Fibroblast of upper back skin (primary cell): ENCODE measurements around the gene BIN2.
"Not testable (repeated sequence)": the region's sequence is repeated elsewhere in the genome, so short reads cannot be mapped to it uniquely, and the experiment has no call there.

Source experiments
- DNase-seq: peaks from one replicate; pipeline ENCODE4 v3.0.0-alpha.2; 2013

BIN2 gene

DNA sequence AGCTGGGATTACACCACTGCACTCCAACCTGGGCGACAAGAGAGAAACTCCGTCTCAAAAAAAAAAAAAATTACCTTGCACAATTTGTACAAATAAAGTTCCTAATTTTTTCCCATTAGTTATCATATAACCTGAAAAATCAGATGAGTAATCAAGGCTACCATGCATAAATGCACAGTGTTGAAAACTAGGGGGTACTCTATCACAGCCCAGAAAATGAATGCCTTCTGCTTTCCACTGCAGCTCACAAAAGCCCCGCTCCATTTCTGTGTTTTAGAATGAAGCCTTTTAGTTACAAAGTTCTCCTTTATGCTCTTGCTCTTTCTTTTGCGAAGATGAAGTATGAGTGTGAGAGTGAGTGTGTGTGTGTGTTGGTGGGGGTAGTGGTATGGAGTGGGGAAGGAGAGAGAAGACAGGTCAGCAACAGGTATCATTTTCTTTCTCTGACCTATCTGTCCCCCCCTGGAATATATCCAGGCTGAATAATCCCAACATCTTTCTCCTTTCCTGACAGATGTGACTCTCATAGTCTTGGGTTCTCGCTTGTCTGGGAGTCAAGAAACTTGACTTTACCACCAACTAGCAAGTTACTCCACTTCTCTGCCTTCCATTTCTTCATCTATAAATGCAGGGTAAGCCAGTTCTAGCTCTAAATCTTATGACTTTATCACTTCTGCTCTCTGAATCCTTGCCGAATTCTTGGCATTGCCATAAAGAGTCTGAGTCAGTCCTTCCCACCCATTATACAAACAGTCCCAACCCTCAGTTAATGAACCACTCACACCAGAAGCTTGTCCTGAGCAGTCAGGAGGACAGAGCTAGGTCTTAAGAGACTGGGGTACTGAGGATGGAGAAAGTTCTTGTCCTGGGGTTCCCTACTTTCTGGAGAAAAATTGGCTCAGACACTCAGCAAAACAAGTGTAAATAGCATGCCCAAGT lies 16.1 kb downstream of the BIN2 start:
- peak; percentile 73 for DNase-seq

DNA sequence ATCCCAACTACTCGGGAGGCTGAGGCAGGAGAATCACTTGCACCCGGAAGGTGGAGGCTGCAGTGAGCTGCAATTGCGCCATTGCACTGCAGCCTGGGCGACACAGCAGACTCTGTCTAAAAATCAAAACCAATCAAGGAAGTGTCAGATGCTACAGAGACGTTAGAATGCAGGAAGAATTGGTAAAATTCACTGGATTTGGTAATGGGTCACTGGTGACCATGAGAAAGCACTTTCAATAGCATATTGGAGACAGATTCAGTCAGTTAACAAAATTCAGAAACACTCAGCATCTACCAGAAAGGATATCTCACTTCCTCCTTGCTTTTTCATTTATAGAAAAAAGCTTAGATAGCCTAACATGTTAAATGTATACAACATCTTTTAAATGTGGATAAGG lies 17.5 kb downstream of the BIN2 start:
- no peak for DNase-seq

DNA sequence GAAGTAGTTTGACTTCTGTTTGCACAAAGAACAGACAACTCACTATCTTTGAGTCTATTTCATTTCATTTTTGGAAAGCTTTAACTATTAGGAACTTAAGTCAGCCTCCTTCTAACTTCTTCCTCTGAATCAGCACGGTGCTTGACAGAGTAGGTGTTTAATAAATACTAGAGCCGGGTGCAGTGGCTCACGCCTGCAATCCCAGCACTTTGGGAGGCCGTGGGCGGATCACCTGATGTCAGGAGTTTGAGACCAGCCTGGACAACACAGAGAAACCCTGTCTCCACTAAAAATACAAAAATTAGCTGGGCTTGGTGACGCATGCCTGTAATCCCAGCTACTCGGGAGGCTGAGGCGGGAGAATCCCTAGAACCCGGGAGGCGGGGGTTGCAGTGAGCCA lies 23.2 kb downstream of the BIN2 start:
- not testable (repeated sequence) for DNase-seq

DNA sequence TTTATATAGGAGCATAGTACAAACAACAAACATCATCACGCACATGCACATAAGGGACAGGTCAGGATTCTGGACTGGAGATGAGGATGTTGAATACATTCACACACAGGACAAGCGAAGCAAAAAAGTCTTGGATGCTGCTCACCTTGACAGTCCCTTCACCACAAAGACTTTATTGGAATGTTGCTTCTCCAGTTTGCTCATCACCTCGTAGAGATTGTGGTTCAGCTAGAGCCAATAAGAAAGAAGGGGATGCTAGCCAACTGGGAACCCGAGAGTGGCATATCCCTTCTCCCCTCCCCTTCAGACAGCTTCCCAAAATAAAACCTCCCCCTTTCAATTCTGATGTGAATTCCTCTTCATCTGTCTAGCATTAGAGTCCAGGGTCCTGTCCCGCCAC lies 28.3 kb downstream of the BIN2 start:
- no peak for DNase-seq

DNA sequence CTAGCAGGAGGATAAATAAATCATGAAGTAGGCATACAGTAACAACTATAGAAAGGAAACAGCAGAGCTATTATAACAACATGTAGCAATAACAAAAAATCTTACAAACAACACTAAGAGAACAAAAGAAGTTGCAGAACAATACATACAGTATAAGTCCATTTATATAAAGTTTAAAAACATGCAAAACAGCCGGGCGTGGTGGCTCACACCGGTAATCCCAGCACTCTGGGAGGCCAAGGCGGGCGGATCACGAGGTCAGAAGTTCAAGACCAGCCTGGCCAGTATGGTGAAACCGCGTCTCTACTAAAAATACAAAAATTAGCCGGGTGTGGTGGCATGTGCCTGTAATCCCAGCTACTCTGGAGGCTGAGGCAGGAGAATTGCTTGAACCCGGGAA lies 29.9 kb downstream of the BIN2 start:
- DNase-seq = not testable (repeated sequence)

DNA sequence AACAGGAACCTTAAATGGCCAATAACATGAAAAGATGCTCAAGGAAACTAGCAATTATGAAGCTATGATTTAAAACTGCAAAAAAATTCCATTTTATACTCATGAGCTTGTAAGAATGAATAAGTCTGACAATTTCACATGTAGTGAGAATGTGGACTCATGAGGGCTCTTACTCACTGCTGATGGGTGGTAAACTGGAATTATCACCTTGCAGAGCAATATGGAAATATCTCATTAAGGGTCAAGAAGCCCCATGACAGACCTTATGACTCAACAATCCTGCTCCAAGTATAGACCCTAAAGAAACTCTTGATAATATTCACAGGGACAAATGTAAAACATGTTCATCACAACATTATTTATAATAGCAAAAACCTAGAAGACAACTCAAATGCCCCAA lies 30.3 kb downstream of the BIN2 start:
- DNase-seq = peak; percentile 9

DNA sequence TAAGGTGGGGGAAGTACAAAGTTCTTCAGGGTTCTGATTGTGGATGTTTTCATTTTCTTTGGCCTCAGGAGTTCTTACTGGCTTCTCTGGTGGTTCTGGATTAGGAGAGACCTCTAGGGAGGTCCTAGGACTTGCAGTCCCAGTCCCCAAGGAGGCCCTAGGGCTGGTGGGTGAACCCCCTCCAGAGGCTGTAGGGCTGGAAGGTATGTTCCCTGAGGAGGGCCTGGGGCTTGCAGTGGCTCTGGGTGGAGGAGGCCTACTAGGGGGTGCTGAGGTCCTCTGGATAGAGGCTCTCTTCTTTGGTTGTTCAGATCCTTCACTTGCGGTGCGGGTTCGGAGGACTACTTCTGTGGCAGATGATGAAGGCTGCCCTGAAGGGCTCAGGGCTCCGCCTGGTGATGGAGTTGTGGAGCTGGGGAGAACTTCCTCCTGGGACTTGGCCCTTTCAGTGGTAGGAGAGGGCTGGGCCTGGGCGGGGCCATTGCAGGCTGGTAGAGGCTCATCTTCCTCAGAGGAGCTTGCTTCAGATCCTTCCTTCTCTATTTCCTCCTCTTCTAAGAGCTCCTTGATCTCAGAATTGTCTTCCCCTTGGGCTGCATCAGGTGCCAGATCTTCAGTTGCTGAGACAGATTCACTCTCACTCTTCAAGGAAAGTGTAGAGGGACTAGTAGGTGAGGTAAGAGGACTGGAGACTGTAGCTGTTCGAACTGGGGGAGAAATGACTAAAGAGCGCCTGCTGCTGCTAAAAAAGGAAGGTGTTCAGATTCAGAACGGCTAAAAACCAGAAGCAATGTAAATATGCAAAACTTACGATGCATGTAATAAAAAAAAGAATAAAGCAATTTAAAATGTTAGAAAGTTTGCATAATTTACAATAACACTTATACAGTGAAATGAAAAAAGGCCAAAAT lies 32.1 kb downstream of the BIN2 start:
- DNase-seq = not testable (repeated sequence)

DNA sequence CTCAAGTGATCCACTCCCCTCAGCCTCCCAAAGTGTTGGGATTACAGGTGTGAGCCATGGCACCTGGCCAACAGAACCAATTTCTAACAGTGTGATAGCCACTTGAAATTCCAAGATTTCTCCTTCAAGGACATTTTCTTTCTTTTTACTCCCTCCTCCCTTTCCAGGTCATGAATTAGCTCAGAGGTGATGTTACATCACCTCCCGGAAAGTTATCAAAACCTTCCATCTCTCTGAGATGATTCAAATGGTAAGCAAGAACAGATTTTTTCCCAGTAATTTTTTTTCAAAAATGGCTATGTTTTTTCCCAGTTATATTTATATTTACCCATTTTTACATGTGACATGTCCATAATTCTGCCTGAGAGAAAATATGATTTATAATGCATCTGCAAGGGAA lies 38.1 kb downstream of the BIN2 start:
- no peak for DNase-seq

DNA sequence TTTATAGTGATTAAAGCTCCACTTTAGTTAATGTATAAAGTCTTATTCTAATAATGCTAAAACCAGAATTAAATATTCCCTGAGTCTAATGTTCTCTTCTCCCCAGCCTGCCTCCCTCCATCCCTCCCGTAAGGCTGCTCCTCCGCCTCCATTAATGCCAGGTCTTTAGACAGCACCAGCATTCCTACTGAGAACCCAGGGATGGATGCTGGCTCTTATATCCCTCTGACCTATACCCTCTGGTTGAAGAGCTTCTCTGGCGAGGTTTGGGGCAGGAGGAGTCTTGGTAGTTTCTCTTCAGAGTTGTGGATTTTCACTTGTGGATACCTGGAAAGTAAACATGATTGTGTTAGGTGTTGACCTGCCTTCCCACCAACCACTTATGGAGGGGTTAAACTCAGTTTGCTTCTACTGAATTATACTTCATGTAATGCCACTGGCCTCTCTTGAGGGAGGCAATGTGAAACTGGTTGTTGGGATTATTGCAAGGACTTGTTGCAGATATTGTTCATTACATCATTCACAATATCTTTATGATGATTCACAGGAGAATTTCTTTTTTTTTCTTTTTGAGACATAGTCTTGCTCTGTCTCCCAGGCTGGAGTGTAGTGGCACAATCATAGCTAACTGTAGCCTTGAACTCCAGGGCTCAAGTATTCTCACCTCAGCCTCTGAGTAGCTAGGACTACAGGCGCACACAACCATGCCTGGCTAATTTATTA lies 42.6 kb downstream of the BIN2 start:
- peak; percentile 64 for DNase-seq

DNA sequence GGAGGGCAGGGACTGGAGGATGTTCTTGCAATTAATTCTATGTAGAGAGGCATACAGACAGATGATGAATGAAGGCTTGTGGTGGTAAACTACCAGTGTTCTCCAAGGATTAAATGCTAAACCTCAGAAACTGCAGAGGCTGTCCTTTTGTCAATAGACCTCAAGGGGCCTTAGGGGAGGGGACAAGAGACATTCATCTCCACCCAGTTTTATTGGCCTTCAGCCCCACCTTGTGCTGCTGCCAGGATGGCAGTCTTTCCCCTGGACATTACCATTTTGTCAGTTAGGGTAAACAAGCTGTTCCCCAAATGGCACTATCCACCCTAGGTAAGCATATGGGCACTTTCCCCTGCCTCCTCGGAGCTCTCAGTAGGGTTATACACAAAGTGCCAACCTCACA lies 48.9 kb downstream of the BIN2 start:
- DNase-seq = no peak

DNA sequence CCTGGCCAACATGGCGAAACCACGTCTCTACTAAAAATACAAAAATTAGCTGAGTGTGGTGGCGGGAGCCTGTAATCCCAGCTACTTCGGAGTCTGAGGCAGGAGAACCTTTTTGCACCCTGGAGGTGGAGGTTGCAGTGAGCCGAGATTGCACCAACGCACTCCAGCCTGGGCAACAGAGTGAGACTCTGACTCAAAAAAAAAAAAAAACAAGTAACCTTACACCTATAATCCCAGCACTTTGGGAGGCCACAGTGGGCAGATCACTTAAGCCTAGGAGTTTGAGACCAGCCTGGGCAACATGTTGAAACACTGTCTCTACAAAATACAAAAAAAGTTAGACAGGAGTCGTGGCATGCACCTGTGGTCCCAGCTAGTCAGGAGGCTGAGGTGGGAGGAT lies 51.2 kb downstream of the BIN2 start:
- DNase-seq = not testable (repeated sequence)

DNA sequence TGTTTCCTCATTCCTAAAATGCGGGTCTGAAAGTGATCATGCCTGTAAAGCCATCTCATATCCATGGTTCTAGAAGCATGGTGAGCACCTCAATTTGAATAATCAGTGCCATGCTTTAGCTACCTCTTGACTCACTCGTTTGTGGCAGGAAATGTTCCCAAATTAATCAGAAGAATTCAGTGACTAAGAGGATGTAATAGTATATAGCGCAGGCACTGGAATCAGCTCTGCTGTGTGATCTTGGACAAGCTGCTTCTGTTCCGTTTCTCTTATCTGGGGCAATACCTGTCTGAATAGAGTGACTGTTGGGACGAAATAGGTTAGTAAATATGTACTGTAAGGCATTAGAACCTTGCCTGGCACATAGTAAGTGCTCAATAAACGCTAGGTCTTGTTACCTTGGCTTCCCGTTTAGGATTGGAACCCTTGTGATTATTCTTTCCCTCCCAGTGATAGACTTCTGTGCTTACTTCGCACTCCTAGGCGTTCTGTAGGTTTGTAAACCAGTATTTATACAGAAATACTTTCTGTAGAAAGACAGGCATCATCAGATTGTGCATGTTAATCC lies 52.9 kb downstream of the BIN2 start:
- DNase-seq = peak; percentile 85

DNA sequence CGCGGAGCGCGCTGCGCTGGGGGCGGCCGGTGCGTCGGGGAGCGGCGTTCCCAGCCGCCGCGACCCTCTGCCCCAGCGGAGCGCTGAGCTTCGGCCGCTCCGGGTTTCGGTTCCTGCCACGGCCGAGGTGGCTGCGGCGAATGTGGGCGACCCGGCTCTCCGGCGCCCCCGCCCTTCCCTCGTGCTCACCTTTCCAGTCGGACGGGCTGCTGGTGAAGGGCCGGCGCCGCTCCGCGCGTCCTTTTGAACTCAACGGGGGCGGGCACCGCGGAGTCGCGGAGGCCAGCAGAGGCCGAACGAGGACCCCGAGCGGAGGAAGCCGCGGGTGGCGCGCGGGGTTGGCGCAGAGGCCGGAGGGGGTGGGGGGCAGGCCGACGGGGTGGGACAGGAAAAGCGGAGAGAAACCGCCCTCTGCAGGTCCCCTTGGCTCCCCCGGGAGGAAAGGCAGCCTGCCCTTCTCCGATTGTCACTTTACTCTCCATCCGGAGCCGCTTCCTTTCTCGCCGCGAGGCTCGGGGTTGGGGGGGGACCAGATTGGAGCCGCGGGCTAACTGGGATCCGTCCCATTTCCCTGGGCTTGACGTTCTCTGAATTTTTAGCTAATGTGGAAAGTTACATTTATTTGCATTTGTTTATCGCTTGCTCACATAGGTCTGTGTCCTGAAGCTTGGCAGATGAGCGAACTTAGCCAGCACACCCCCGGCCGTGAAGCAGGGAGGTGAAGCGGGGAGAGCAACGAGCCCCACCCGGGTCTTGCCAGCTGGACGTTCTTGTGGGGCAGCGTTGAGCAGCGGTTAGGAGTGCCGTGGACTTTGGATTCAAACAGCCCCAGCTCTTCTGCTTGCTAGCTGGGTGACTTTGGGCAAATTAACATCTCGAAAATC lies 53.7 kb downstream of the BIN2 start, which contains the start of gene SMAGP:
TSS of gene SMAGP (minus strand) at position 349 of the 884 bp plus-strand sequence. CDS start 1,137 bp downstream, outside the sequence.
- DNase-seq = peak; percentile 21

DNA sequence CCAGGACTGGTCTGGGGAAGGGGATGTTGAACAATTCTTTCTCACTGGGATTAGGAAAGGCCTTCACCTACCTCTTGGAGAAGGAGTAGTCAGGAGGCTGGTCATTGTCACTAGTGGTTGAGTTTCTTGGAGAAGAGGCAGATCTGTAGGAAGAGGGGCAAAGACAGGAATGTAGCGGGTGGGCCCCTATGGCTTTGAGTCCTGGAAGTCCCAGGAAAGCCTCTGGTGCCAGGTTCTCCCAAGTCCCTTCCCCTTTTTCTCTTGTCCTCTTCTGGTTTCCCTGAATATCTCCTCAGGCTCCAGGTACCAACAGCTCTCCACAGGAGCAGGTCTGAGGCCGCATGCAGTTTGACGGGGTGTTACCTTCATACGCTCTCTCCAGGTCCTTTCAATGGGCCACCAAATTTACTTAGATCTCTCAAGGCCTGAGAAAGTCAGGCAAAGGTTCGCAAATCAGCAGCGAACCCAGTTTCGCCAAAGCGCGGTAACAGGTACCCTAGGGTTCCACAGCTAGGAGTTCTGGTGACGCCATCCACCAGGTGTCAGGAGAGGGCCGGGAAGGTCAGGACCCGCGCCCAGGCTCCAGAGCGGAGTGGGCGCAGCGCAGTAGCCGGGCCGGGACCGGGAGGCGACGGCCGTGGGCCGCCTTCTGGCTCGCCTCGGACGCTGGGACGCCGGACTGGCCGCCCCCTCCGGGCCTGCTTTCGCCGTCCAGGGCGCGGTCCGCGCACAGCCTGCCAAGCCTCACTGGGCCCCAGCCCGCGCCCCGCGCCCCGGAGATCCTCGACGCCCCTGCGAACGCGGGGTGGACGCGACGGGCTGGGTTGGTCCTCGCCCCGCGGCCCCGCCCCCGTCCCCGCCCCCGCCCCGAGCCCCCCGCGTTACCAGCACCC lies 54.6 kb downstream of the BIN2 start:
- peak; percentile 39 for DNase-seq

DNA sequence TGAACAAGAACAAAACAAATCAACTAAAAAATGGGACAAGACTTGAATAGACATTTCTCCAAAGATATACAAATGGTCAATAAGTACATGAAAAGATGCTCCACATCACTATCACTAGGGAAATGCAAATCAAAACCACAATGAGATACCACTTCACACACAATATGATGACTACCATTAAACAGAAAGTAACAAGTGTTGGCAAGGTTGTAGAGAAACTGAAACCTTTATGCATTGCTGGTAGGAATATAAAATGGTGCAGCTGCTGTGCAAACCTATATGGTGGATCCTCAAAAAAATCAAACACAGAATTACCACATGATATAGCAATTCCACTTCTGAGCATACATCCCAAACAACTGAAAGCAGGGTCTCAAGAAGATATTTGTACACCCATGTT lies 59.0 kb downstream of the BIN2 start:
- no peak for DNase-seq

DNA sequence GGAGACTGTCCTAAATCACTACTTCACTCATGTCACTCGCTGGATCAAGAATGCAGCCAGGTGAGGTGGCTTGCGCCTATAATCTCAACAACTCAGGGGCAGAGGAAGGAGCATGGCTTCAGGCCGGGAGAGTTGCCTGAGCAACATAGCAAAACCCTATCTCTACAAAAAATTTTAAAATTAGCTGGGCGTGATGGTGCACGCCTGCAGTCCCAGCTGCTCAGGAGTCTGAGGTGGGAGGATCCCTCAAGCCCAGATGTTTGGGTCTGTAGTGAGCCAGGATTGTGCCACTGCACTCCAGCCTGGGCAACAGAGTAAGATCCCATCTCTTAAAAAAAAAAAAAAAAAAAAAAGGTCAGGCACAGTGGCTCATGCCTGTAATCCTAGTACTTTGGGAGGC lies 59.7 kb downstream of the BIN2 start:
- DNase-seq = no peak

DNA sequence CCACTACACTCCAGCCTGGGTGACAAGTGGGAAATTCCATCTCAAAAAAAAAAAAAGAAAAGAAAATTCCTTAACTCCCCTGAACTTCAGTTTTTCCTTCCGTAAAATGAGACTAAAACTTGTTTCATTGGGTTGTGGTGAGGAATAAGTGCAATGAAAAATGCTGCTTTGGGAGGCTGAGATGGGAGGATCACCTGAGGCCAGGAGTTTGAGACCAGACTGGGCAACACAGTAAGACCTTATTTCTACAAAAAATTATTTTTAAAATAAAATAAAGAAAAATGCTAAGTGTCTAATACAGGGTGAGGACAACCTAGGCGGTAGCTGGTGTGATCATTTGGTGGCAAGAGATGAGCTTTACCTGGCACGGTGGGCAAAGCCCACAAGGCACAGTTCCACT lies 60.6 kb downstream of the BIN2 start:
- no peak for DNase-seq

DNA sequence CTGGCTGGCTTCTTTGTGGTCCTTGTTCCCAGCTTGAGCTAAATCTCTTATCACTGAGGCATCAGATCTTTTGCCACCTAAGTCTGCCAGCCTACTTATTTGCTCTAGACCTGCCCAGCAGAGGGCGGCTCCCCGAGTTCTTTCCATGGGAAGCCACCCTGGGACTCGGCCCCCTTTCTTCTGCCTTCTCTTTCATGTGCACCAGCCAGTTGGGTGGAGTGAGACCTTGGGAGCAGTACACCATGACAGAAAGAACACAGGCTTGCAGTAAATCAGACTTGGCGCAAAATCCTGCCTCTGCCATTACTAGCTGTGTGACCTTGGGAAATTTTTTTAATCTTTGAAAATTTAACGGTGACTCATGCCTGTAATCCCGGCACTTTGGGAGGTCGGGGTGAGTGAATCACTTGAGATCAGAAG lies 61.2 kb downstream of the BIN2 start:
- peak; percentile 59 for DNase-seq

DNA sequence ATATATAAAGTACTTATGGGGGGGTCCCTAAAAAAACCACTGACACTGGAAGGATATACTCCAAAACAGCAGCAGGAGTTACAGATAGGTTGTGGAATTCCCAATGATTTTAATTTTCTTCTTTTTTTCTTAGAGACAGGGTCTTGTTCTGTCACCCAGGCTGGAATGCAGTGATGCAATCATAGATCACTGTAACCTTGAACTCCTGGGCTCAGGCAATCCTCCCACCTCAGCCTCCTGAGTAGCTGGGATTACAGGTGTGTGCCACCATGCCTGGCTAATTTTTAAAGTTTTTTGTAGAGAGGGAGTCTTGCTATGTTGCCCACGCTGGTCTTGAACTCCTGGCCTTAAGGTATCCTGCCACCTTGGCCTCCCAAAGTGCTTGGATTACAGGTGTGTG lies 64.4 kb downstream of the BIN2 start:
- DNase-seq = not testable (repeated sequence)

DNA sequence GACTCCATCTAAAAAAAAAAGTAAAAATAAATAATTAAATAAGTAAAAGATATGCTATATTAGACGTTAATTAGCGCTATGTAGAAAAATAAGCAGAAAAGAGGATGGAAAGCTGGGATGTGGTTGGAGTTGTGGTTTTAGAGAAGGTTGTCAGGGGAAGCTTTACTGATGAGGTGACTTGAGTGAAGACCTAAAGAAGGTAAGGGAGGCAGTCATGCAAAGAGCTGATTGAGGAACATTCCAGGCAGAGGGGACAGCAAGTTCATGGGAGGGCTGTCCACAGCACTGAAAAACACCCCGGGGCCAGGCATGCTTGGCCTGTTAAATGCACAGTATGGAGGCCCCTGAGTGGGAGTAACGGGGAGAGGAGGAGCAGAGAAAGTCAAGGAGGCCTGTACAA lies 69.4 kb downstream of the BIN2 start:
- no peak for DNase-seq
